Mucosa of descending colon (tissue), 3 donors: ENCODE data around the gene PGA5. TPM values are rescaled to one million over a fixed set of nuclear protein-coding genes. Genes with fewer than 3 reads are reported as not detected.
"Not testable (repeated sequence)": the region's sequence is repeated elsewhere in the genome, so short reads cannot be mapped to it uniquely, and the experiment has no call there.

Experiments
- ATAC-seq: fragments of 200-7000 bp; cut with Tn5 transposase; one replicate; pipeline ENCODE4 v1.9.1; 2020; ENCODE audit warnings: mild to moderate bottlenecking, moderate library complexity
- DNase-seq, 3 donors: peaks; one replicate each; pipeline ENCODE4 v3.0.0-alpha.2; 2020
- H3K36me3 ChIP-seq: fragments of 200-600 bp; one replicate; pipeline ENCODE4 v1.8.0; 2021; ENCODE audit warnings: low read depth, mild to moderate bottlenecking
- H3K4me1 ChIP-seq: fragments of 200-600 bp; one replicate; pipeline ENCODE4 v1.8.0; 2021; ENCODE audit warnings: low read depth, mild to moderate bottlenecking
- H3K4me3 ChIP-seq: fragments of 200-600 bp; one replicate; pipeline ENCODE4 v1.8.0; 2021; ENCODE audit warnings: mild to moderate bottlenecking
- H3K9me3 ChIP-seq: fragments of 200-600 bp; one replicate; pipeline ENCODE4 v1.8.0; 2021; ENCODE audit warnings: mild to moderate bottlenecking
- intact Hi-C, 2 donors: fragments of 100-400 bp; cut with DNase I in 1 of 2; cut with micrococcal nuclease in 1 of 2; formaldehyde crosslinking; loops; one replicate each; pipeline versions ENCODE4 v1.11.0 to v1.11.1; 2022; cut with DNase I, micrococcal nuclease
- total RNA-seq, 3 donors: library from RNA; stranded (reverse); fragmentation: NEBNext Ultra II Directional in 2 of 3; extraction: Animal tissue kit (Norgen Biotek cat#: 25700) in 2 of 3; gene quantifications; one replicate each; pipeline versions ENCODE4 v1.2.1 to v1.2.4, GENCODE V29; 2021 to 2023
- donor health status: DM: no; HTN: no; CAD: no; lungs with moderate emphysema.
- donor health status: DM: no; HTN: no; CAD: no.
- donor health status: DM: no; HTN: yes; CAD: no.

PGA5 gene
- total RNA-seq, 3 donors from 2014 or later = 0.41 to 0.75 TPM; not detected in 1

DNA sequence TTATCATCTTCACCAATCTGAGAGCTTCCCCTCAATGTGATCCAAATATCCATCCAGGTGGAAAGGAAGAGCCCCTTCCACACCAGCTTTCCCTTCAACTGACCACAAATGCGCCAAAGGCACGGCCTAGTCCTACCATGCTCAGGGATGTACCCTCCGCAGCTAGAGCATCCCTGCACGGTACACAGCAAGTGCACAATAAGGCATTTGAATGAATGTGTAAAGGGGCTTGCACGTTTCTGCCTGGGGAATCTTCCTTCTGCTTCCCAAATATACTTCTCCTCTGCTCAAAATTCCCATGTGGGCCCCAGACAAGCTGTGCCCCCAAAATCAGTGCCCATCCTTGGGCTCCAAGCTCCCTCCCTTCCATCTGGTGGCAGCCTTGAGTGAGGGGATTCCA, 22.0 kb upstream of the PGA5 start:
- H3K36me3 ChIP-seq, H3K9me3 ChIP-seq, H3K4me3 ChIP-seq, intact Hi-C loops, ATAC-seq, H3K4me1 ChIP-seq, DNase-seq: not testable (repeated sequence)

GRCh38 chr11:61222047-61222446, 18.9 kb upstream of the PGA5 start, which contains the start of gene PGA4:
PGA4 (plus strand) TSS chr11:61222347; CDS start chr11:61222401, 54 bp downstream.
- ATAC-seq, H3K4me1 ChIP-seq, H3K4me3 ChIP-seq, H3K9me3 ChIP-seq, H3K36me3 ChIP-seq, intact Hi-C loops, DNase-seq: not testable (repeated sequence)

DNA sequence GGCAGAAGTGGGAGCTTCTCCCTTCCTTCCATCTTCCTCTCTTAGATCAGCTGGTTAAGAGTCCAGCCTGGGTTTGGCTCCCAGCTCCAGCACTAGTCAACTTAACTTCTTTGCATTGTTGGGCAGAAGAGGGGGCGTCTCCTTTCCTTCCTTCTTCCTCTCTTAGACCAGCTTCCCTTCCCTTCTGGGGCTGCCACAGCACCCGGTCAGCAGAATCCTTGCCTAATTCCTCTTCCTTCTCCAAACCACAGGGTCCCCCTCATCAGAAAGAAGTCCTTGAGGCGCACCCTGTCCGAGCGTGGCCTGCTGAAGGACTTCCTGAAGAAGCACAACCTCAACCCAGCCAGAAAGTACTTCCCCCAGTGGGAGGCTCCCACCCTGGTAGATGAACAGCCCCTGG, 18.3 kb upstream of the PGA5 start:
- ATAC-seq, DNase-seq, H3K9me3 ChIP-seq, intact Hi-C loops, H3K4me1 ChIP-seq, H3K36me3 ChIP-seq, H3K4me3 ChIP-seq: not testable (repeated sequence)

DNA sequence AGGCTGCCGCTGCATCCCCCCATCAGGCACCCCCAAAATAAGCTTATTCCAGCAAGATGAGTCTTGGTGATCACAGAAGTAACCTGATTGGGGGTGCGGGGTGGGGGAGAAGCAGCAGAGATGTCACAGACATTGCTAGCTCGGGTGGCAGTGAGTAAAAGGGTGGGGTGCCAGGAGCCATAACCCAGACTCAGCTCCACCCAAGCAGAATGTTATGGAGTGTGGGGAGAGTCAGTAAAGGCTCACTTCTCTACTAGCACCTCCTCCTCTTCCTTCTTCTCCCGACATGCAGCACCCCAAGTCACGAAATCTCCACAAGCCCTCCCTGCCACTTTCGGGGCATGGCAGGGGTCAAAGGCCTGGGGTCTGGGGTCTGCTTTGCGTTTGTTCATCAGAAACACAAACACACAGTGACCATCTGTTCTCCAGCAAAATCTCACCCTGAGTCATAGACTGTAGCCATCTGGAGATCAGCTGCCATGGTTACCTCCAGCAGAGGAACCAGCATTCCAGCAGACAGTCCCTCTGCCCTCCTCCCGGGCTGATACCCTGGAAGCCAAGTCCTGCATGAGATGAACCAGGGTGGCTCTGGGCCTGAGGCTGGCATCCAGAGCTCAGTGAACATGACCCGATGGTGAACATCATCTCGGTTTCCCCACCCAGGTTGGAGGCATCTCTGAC, 14.4 kb upstream of the PGA5 start:
- DNase-seq, intact Hi-C loops, ATAC-seq, H3K9me3 ChIP-seq, H3K36me3 ChIP-seq, H3K4me3 ChIP-seq, H3K4me1 ChIP-seq: not testable (repeated sequence)

DNA sequence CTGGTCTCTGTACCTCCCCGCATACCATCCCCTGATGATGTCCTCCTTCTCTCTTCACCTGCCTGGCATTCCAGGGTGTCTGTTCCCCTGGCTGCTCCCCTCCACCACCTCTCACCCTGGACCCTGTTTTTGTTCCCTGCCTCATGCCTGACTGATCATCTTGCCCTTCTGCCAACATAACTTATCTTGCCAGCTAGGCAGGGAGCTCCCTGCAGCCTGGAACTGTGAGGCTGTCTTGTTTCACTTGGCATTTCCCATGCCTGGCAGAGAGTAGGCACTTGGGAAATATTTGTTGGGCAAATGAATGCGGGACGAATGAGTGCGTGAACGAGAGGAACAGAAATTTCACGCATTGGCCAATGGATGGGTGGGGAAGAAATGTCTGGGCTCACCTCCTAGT, 11.5 kb upstream of the PGA5 start:
- intact Hi-C loops, H3K9me3 ChIP-seq, H3K36me3 ChIP-seq, H3K4me1 ChIP-seq, H3K4me3 ChIP-seq, DNase-seq, ATAC-seq: not testable (repeated sequence)

DNA sequence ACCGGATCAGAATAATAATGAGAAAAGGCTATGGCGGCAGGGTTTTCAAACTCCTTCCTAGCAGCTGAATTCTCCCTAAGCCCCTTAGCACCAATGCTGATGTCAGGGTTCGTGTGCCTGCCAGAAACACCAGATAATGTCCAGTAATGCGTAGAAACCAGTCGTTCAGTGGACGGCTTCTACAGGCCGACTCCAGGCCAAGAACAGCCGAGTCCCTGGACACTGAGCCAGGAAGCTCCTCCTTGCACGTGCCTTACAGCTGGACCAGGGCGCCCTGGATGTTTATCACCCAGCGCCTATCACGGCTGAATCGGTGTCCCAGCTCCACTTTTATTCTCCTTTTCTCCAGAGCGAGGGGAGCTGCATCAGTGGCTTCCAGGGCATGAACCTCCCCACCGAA, 9.9 kb upstream of the PGA5 start:
- DNase-seq, H3K4me3 ChIP-seq, H3K4me1 ChIP-seq, H3K36me3 ChIP-seq, H3K9me3 ChIP-seq, intact Hi-C loops, ATAC-seq: not testable (repeated sequence)

GRCh38 chr11:61231585-61231984, 9.4 kb upstream of the PGA5 start:
- DNase-seq, H3K9me3 ChIP-seq, intact Hi-C loops, H3K4me1 ChIP-seq, H3K4me3 ChIP-seq, H3K36me3 ChIP-seq, ATAC-seq: not testable (repeated sequence)

DNA sequence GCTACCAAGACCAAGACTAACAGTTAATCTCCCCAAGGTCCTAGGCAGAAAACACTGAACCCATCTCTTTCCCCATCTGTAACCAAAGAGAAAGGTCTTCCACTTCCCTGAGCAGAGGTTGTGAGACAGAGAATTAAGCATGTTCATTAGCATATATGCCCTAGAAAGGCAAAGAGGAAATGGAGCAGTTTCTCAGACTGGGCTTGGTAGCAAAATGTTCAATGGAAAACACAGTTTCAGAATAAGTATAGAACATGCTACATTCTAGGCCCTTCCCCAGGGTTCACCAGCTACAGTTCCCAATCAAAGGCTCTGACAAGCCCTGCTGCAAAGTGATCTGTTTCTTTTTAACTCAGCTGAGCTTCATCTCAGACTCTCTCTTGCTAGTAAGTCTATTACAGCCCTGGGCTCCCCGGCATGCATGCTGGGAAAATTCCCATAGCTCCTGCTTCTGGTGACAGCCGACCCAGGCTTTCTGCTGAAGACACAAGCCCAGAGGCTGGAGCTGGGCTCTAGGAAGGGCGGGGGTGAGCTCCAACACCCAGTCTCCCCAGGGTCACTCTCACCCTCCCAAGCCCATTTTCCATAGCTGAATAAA, 8.3 kb upstream of the PGA5 start:
- H3K36me3 ChIP-seq, DNase-seq, H3K4me3 ChIP-seq, ATAC-seq, H3K4me1 ChIP-seq, H3K9me3 ChIP-seq, intact Hi-C loops: not testable (repeated sequence)

DNA sequence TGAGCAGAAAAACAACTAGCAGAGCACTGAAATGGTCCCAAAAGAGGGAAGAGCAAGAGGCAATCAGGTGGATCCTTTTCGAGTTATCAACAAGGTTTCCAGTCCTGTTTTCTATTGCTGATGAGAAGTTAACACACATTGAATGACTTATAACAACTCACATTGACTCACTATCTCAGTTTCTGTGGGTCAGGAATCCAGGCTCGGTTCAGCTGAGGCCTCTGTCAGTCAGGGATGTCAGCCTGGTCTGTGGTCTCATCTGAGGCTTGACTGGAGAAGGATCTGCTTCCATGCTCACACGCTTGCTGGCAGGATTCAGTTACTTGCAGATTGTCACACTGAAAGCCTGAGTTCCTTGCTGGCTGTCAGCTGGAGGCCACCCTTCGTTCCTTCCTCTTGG, 3.8 kb upstream of the PGA5 start:
- H3K36me3 ChIP-seq, ATAC-seq, H3K4me3 ChIP-seq, DNase-seq, intact Hi-C loops, H3K4me1 ChIP-seq, H3K9me3 ChIP-seq: not testable (repeated sequence)

DNA sequence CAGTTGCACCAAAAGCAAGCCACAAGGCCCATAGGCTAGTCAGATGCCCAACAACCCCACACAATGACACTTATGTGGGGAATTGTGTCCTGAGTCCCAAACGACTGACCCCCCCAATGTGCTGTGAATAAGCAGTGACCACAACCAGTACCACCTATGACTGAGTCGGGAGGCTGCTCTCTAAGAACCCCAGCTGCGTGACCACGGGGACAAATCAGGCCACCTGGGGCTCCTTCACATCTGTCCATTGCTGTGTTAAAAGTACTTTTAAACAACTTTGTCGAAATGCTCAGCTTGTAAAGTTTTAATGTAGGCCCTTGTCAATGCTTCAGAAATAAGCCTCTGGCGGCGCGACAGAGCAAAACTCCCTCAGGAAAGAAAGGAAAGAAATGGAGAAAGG, 687 bp upstream of the PGA5 start:
- DNase-seq, H3K4me3 ChIP-seq, H3K4me1 ChIP-seq, H3K36me3 ChIP-seq, intact Hi-C loops, ATAC-seq, H3K9me3 ChIP-seq: not testable (repeated sequence)

DNA sequence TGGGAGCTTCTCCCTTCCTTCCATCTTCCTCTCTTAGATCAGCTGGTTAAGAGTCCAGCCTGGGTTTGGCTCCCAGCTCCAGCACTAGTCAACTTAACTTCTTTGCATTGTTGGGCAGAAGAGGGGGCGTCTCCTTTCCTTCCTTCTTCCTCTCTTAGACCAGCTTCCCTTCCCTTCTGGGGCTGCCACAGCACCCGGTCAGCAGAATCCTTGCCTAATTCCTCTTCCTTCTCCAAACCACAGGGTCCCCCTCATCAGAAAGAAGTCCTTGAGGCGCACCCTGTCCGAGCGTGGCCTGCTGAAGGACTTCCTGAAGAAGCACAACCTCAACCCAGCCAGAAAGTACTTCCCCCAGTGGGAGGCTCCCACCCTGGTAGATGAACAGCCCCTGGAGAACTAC, 551 bp downstream of the PGA5 start:
- H3K36me3 ChIP-seq, H3K4me1 ChIP-seq, intact Hi-C loops, H3K9me3 ChIP-seq, ATAC-seq, H3K4me3 ChIP-seq, DNase-seq: not testable (repeated sequence)

- H3K4me3 ChIP-seq, DNase-seq, intact Hi-C loops, H3K9me3 ChIP-seq, H3K4me1 ChIP-seq, H3K36me3 ChIP-seq, ATAC-seq: not testable (repeated sequence)
Observed at GRCh38 chr11:61245284-61245964, 4.4 kb downstream of the PGA5 start.

DNA sequence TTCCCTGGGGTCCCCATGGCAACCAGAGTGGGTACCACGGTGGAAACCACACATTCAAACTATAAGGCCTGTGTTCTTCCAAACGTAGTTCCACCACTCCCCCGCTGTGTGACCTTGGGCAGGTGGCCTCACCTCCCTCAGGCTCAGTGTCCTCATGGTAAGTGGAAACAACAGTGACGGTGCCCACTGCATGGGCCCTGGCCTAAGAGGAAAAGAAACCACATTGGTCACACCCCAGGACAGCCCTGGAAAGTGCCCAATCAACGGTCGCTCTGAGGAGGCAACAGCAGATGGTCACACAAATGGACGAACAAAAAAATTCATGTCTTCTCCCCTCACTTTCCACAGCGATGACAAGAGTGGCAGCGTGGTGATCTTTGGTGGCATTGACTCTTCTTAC, 7.1 kb downstream of the PGA5 start:
- ATAC-seq, H3K4me1 ChIP-seq, intact Hi-C loops, H3K9me3 ChIP-seq, H3K4me3 ChIP-seq, H3K36me3 ChIP-seq, DNase-seq: not testable (repeated sequence)

- H3K4me3 ChIP-seq, H3K9me3 ChIP-seq, DNase-seq, H3K36me3 ChIP-seq, H3K4me1 ChIP-seq, ATAC-seq, intact Hi-C loops: not testable (repeated sequence)
Observed at GRCh38 chr11:61249201-61249600, 8.2 kb downstream of the PGA5 start.
